NCI-H128 (cell line): Measurements from ENCODE around the gene COL6A1.

ENCODE experiments used
- DNase-seq: peaks from one replicate; lab custom pipeline; 2025; ENCODE audit not compliant: unreplicated experiment; lab: John Stamatoyannopoulos, UW

COL6A1 gene

GRCh38 chr21:45993210-45994085, 11.9 kb downstream of the COL6A1 start:
- DNase-seq = no peak

- no peak for DNase-seq
Observed at GRCh38 chr21:45994086-45994661, 12.6 kb downstream of the COL6A1 start.

GRCh38 chr21:45994759-45995685, 13.5 kb downstream of the COL6A1 start:
- DNase-seq = no peak

- DNase-seq = no peak
Observed at GRCh38 chr21:45995686-45996179, 14.2 kb downstream of the COL6A1 start.

GRCh38 chr21:45996311-45997204, 15.0 kb downstream of the COL6A1 start:
- no peak for DNase-seq

- DNase-seq = no peak
Observed at GRCh38 chr21:45997205-45997494, 15.6 kb downstream of the COL6A1 start.

GRCh38 chr21:45997495-45998275, 16.1 kb downstream of the COL6A1 start:
- DNase-seq = no peak

GRCh38 chr21:45998276-45998701, 16.7 kb downstream of the COL6A1 start:
- DNase-seq = no peak

GRCh38 chr21:45998871-45999580, 17.5 kb downstream of the COL6A1 start:
- DNase-seq = no peak

- DNase-seq = no peak
Observed at GRCh38 chr21:45999581-46000181, 18.1 kb downstream of the COL6A1 start.

- DNase-seq = no peak
Observed at GRCh38 chr21:46000182-46000730, 18.7 kb downstream of the COL6A1 start.

GRCh38 chr21:46000731-46001641, 19.4 kb downstream of the COL6A1 start:
- no peak for DNase-seq

- DNase-seq = no peak
Observed at GRCh38 chr21:46001821-46002681, 20.5 kb downstream of the COL6A1 start.

GRCh38 chr21:46002841-46003574, 21.4 kb downstream of the COL6A1 start:
- DNase-seq = no peak

- no peak for DNase-seq
Observed at GRCh38 chr21:46003575-46004007, 22.0 kb downstream of the COL6A1 start.
